ENCODE results near the gene ANKRD13B.

ANKRD13B gene

GRCh38 chr17:29663155-29663554 is 70.2 kb downstream of the ANKRD13B start:
- no peak overlapping the region for H3K27ac ChIP-seq (ENCODE audit: low read depth, low read length)

More at GRCh38 chr17:29663155-29663554, 70.2 kb downstream of the ANKRD13B start:
- H3K9ac ChIP-seq (ENCODE audit: low read depth in 1 of 2, low read length in 2 of 2) = no peak overlapping the region
- no peak overlapping the region for H3K4me3 ChIP-seq (ENCODE audit: low read depth in 1 of 2, low read length in 2 of 2)
- H3K4me1 ChIP-seq (ENCODE audit: control insufficient read depth in 1 of 2, insufficient read depth in 2 of 2, low read length in 2 of 2) = peaks cover 0 to 10% of the 10 kb centered on the region in 2 donors
- H3K36me3 ChIP-seq (ENCODE audit: control insufficient read depth in 1 of 2, insufficient read depth in 2 of 2, low read length in 2 of 2) = peaks cover 11 to 33% of the 10 kb centered on the region in 2 donors
- H3K27me3 ChIP-seq (ENCODE audit: control insufficient read depth in 1 of 2, insufficient read depth in 2 of 2, low read length in 2 of 2) = no peaks in the 10 kb centered on the region
- no peaks in the 10 kb centered on the region for H3K9me3 ChIP-seq (ENCODE audit: control insufficient read depth in 1 of 2, low read length in 2 of 2)

All from duodenal mucosa (tissue), 2 donors.